Neural cell (in vitro differentiated cells): Measurements from ENCODE around the gene ARFGAP1. TPM values are rescaled to one million over a fixed set of nuclear protein-coding genes. Genes with fewer than 3 reads are reported as not detected.

Source experiments
- H2AFZ ChIP-seq: fragments of 200-600, 300-800 bp; sonication (generic), shearing (Covaris generic); 2 replicates; pipeline ENCODE4 v1.6.0; 2014; ENCODE audit warnings: low read depth, mild to moderate bottlenecking, antibody characterized with exemption, low read length, moderate library complexity
- H3F3A ChIP-seq: fragments of 200-600 bp; shearing (Covaris generic); 2 replicates; pipeline ENCODE4 v1.6.1; 2016; ENCODE audit warnings: mild to moderate bottlenecking, moderate library complexity, mixed read lengths, antibody characterized with exemption, low read length; ENCODE audit not compliant: insufficient read depth, poor library complexity, severe bottlenecking
- H3K27ac ChIP-seq: fragments of 200-600, 300-800 bp; sonication (generic), shearing (Covaris generic); 2 replicates; pipeline ENCODE4 v1.5.1; 2014; ENCODE audit warnings: mild to moderate bottlenecking, low read length, moderate library complexity
- H3K27me3 ChIP-seq: fragments of 300-800, 200-600 bp; sonication (generic), shearing (Covaris generic); 2 replicates; pipeline ENCODE4 v1.6.0; 2014; ENCODE audit warnings: mild to moderate bottlenecking, low read depth, low read length, moderate library complexity; ENCODE audit not compliant: insufficient read depth
- H3K36me3 ChIP-seq: fragments of 300-800, 200-600 bp; sonication (generic), shearing (Covaris generic); 2 replicates; pipeline ENCODE4 v1.5.1; 2014; ENCODE audit warnings: mild to moderate bottlenecking, antibody characterized with exemption, low read length, moderate library complexity; ENCODE audit not compliant: insufficient read depth
- H3K4me2 ChIP-seq: fragments of 300-800, 200-600 bp; sonication (generic), shearing (Covaris generic); 2 replicates; pipeline ENCODE4 v1.6.0; 2014; ENCODE audit warnings: mild to moderate bottlenecking, low read length
- H3K4me3 ChIP-seq: fragments of 300-800, 200-600 bp; sonication (generic), shearing (Covaris generic); 2 replicates; pipeline ENCODE4 v1.5.1; 2014; ENCODE audit warnings: mild to moderate bottlenecking, low read length, moderate library complexity
- H3K79me2 ChIP-seq: fragments of 200-600 bp; shearing (Covaris generic); replicated peaks from 2 replicates; pipeline ENCODE4 v1.6.0; 2014; ENCODE audit warnings: mild to moderate bottlenecking, low read length, moderate library complexity; ENCODE audit not compliant: insufficient read depth
- H3K9ac ChIP-seq: fragments of 300-800, 200-600 bp; sonication (generic), shearing (Covaris generic); 2 replicates; pipeline ENCODE4 v1.6.1; 2016; ENCODE audit warnings: mild to moderate bottlenecking, low read length, mixed read lengths
- H3K9me2 ChIP-seq: fragments of 200-600 bp; shearing (Covaris generic); 2 replicates; pipeline ENCODE4 v1.6.1; 2016; ENCODE audit warnings: mild to moderate bottlenecking, low read length, mixed read lengths; ENCODE audit not compliant: insufficient read depth
- H3K9me3 ChIP-seq: fragments of 200-600, 300-800 bp; sonication (generic), shearing (Covaris generic); 2 replicates; pipeline ENCODE4 v1.6.1; 2016; ENCODE audit warnings: mild to moderate bottlenecking, mixed run types, low read length, moderate library complexity, mixed read lengths
- H4K20me1 ChIP-seq: fragments of 200-600 bp; shearing (Covaris generic); 2 replicates; pipeline ENCODE4 v1.6.1; 2016; ENCODE audit warnings: mild to moderate bottlenecking, mixed run types; ENCODE audit not compliant: insufficient read depth
- CTCF ChIP-seq: fragments of 450-650 bp; IDR thresholded peaks from 2 replicates; pipeline ENCODE4 v1.5.1; 2014; ENCODE audit warnings: antibody characterized with exemption, mild to moderate bottlenecking, moderate library complexity; ENCODE audit not compliant: poor library complexity, severe bottlenecking
- EP300 ChIP-seq: fragments of 450-650 bp; conservative IDR thresholded peaks from 2 replicates; pipeline ENCODE4 v1.6.1; 2014; ENCODE audit warnings: antibody characterized with exemption, mild to moderate bottlenecking, moderate library complexity; ENCODE audit not compliant: poor library complexity, severe bottlenecking
- EZH2 ChIP-seq: fragments of 200-600, 300-800 bp; shearing (Covaris generic), sonication (generic); IDR thresholded peaks from 2 replicates; pipeline ENCODE4 v1.6.1; 2014; ENCODE audit warnings: antibody characterized with exemption, low read length, borderline replicate concordance, mild to moderate bottlenecking; ENCODE audit not compliant: insufficient read depth, poor library complexity, severe bottlenecking
- MXI1 ChIP-seq: fragments of 450-650 bp; conservative IDR thresholded peaks from 2 replicates; pipeline ENCODE4 v1.6.1; 2014; ENCODE audit warnings: antibody characterized with exemption, mild to moderate bottlenecking; ENCODE audit not compliant: poor library complexity, severe bottlenecking
- POLR2AphosphoS5 ChIP-seq: IDR thresholded peaks from 2 replicates; pipeline ENCODE4 v1.6.1; 2012
- RAD21 ChIP-seq: fragments of 450-650 bp; conservative IDR thresholded peaks from 2 replicates; pipeline ENCODE4 v1.6.1; 2014; ENCODE audit warnings: antibody characterized with exemption, mild to moderate bottlenecking, moderate library complexity
- SMC3 ChIP-seq: fragments of 450-650 bp; conservative IDR thresholded peaks from 2 replicates; pipeline ENCODE4 v1.6.1; 2014; ENCODE audit warnings: antibody characterized with exemption, mild to moderate bottlenecking, moderate library complexity; ENCODE audit not compliant: poor library complexity
- TAF1 ChIP-seq: IDR thresholded peaks from 2 replicates; pipeline ENCODE4 v1.6.1; 2012; ENCODE audit warnings: low read depth
- polyA plus RNA-seq: library from polyadenylated mRNA; depleted of rRNA; stranded (reverse); fragments of >200 nt; gene quantifications from 2 replicates; pipeline ENCODE4 v1.2.3, GENCODE V29; 2014
- TF ChIP-seq, protein P1 (sequence below): IDR thresholded peaks from 2 replicates; pipeline ENCODE4 v1.6.1; 2012; ENCODE audit warnings: borderline replicate concordance

ARFGAP1 gene
- polyA plus RNA-seq, 1 donor from 2014 or later, result 70.2 TPM

DNA sequence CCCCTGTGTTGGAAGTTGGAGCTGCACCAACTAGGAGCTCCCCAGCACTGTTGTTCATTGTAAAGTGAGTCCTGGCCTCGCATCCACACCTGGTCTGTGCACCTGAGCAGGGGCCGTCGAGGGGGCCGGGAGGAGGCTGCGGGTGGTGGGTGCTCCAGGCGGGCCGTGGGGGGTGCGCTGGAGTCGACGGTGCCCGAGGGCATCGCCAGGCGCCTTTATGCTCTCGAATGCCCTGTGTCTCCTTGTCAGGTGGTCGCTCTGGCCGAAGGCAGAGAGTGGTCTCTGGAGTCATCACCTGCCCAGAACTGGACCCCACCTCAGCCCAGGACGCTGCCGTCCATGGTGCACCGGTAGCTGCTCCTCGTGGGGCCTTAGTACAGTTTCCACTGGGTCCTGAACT, 4.3 kb downstream of the ARFGAP1 start:
- Histone ChIP-seq H2AFZ (no peak overlapping the region), H4K20me1 (no peaks in the 10 kb centered on the region), H3K27ac (no peak overlapping the region), H3F3A (no peaks in the 10 kb centered on the region), H3K4me3 (no peak overlapping the region), H3K4me2 (no peak overlapping the region), H3K9me3 (no peaks in the 10 kb centered on the region), H3K9me2 (no peaks in the 10 kb centered on the region), H3K36me3 (no peaks in the 10 kb centered on the region), H3K79me2 (peaks cover 25% of the 10 kb centered on the region), H3K27me3 (no peaks in the 10 kb centered on the region), H3K9ac (no peak overlapping the region)
- TF ChIP-seq EZH2 (no peak), RAD21 (no peak), MXI1 (no peak), TAF1 (no peak), CTCF (no peak), SMC3 (no peak), POLR2AphosphoS5 (no peak), EP300 (no peak)
- TF ChIP-seq, protein P1, sequence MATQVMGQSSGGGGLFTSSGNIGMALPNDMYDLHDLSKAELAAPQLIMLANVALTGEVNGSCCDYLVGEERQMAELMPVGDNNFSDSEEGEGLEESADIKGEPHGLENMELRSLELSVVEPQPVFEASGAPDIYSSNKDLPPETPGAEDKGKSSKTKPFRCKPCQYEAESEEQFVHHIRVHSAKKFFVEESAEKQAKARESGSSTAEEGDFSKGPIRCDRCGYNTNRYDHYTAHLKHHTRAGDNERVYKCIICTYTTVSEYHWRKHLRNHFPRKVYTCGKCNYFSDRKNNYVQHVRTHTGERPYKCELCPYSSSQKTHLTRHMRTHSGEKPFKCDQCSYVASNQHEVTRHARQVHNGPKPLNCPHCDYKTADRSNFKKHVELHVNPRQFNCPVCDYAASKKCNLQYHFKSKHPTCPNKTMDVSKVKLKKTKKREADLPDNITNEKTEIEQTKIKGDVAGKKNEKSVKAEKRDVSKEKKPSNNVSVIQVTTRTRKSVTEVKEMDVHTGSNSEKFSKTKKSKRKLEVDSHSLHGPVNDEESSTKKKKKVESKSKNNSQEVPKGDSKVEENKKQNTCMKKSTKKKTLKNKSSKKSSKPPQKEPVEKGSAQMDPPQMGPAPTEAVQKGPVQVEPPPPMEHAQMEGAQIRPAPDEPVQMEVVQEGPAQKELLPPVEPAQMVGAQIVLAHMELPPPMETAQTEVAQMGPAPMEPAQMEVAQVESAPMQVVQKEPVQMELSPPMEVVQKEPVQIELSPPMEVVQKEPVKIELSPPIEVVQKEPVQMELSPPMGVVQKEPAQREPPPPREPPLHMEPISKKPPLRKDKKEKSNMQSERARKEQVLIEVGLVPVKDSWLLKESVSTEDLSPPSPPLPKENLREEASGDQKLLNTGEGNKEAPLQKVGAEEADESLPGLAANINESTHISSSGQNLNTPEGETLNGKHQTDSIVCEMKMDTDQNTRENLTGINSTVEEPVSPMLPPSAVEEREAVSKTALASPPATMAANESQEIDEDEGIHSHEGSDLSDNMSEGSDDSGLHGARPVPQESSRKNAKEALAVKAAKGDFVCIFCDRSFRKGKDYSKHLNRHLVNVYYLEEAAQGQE, result no peak

DNA sequence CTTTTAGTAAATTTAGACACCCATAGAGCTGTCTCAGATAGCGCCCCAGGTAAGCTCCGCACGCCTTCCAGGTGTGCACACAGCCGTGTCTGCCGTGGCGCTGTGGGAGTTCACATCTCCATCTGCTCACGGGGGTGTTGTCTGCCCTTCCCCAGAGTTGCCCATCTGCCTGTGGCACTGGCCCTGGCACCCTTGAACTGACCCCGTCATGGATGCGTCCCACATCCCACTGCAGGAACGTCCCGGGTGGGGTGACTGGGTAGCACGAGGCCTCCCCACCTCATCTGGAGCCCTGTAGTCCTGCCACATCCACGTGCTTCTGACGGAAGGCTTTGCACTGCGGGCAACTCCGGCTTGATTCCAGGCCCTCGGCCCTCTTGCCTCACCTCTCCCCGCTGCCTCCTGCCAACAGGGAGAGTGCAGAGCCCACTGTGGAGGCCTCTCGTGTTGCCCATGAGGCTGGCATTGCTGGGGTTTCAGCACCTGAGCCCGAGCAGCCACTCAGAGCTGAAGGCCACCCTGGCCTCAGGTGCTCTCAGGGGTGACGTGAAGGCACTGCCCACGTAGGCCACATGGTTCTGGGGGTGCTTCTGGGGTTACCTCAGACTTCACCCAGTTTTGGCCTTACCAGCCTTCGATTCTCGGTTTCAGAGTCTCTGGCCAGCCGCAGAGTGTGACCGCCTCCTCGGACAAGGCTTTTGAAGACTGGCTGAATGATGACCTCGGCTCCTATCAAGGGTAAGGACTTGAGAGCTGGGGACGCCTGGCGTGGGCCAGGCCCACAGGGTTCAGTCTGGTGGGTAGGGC, 5.1 kb downstream of the ARFGAP1 start:
- Histone ChIP-seq H3F3A (no peaks in the 10 kb centered on the region), H3K36me3 (no peaks in the 10 kb centered on the region), H4K20me1 (no peaks in the 10 kb centered on the region), H3K27ac (no peak overlapping the region), H2AFZ (no peak overlapping the region), H3K9me3 (no peaks in the 10 kb centered on the region), H3K27me3 (no peaks in the 10 kb centered on the region), H3K79me2 (peaks cover 24% of the 10 kb centered on the region), H3K4me3 (no peak overlapping the region), H3K9ac (no peak overlapping the region), H3K4me2 (no peak overlapping the region), H3K9me2 (no peaks in the 10 kb centered on the region)
- TF ChIP-seq MXI1 (no peak), CTCF (no peak)
- TF ChIP-seq, protein P1, result no peak
